ENCODE measurements around the gene TWIST2.

TWIST2 gene

DNA sequence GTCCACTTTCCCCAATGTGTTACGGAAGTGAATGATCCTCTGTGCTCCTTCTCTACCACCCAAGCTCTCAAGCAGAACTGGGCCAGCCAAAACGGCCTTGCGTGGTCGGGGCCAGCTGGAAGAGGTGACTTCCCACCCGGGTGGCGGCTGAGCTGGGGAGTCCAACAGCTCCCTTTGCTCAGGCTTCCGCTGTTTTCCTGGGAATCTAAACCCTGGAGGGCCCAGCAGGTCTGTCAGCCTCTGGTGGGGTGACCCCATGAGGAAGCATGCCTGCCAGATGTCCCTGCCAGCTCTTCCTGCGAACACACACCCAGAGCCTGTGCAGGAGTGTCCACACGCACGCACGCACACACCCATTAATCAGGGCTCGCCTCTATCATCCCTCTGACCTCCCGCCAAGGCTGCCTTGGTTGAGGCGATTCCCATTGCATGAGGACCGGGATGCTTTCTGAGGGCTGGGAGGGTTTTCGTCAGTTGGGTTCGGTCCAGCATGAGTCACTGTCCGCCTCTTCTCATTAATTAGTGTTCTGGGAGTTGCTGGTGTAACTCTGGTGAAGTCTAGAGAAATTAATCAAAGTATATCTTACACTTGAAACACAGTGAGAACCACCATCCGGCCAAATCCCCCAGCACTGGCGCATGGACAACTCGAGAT lies 90.6 kb downstream of the TWIST2 start:
- no peak for DNase-seq (ENCODE audit: low read depth, low spot score)

DNA sequence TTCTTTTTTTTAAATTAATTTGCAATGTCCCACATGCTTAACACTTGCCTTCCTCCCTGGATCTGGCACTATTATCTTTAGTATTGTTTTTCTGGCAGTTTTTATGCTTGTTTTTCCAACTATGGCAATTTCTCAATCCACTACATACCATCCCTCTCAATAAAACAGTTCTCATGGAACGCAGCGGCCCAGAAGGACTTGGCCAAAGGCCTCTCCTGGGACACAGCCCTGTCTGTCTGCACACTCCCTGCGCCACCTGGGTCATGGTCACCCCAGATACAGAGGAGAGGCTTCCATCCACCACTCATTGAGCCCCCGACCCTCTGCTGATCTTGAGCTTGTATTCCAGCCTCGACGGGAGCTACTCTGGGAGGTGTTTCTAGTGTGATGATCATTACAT lies 91.2 kb downstream of the TWIST2 start:
- no peak for DNase-seq (ENCODE audit: low read depth, low spot score)

- no peak for DNase-seq (ENCODE audit: low read depth, low spot score)
Measured at GRCh38 chr2:238939521-238940403, 91.9 kb downstream of the TWIST2 start.

- DNase-seq (ENCODE audit: low read depth, low spot score) = no peak
Measured at GRCh38 chr2:238940806-238941205, 92.9 kb downstream of the TWIST2 start.

DNA sequence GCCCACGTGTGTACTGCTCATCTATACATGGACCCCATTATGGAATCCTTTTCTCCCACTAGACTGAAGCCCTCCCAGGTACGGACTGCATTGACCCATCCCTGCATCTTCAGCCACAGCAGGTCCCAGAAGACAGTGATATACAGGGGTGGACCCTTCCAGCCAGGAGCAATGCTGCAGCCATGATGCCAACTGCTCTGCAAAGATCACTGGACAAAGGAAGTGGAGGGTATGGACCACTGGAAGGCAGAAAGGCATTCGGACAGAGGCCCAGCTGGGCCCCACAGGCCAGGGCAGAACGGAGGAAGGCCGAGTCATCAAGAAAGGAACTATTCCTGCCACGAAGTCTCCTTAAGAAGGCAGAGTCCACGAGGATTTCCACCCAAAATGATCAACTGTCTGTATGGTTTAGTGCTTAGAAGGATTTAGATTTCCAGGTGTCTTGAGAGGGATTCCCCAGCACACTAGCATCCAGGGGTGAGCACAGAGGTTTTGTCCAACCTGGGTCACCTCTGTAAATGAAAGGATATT lies 93.4 kb downstream of the TWIST2 start:
- no peak for DNase-seq (ENCODE audit: low read depth, low spot score)

GRCh38 chr2:238942080-238942725 lies 94.3 kb downstream of the TWIST2 start:
- no peak for DNase-seq (ENCODE audit: low read depth, low spot score)

DNA sequence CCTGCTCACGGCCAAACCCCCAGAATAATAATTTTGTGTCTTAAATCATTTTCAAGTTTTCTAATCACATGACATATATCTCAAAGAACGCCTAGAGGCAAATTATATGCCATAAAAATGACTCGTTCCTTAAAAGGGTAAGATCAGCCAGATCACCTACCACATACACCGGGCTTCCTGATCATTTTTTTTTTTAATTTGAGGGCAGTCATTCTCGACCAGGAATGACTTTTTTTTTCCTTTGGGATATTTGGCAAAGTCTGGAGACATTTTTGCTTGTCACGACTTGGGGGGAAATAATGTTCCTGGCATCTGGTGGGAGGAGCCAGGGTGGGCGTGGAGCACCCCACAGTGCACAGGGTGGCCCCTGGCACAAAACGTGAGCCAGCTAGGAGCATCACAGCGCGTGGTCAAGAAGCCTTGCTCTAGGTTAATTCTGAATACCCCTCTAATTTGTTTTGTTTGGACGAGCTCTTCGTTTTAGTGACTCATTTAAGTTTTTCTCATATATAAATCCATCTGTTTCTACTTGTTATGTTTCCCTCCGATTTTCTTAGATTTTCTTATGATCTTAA lies 94.9 kb downstream of the TWIST2 start:
- DNase-seq (ENCODE audit: low read depth, low spot score) = no peak

- DNase-seq (ENCODE audit: low read depth, low spot score) = no peak
Measured at GRCh38 chr2:238943338-238944067, 95.6 kb downstream of the TWIST2 start.

DNA sequence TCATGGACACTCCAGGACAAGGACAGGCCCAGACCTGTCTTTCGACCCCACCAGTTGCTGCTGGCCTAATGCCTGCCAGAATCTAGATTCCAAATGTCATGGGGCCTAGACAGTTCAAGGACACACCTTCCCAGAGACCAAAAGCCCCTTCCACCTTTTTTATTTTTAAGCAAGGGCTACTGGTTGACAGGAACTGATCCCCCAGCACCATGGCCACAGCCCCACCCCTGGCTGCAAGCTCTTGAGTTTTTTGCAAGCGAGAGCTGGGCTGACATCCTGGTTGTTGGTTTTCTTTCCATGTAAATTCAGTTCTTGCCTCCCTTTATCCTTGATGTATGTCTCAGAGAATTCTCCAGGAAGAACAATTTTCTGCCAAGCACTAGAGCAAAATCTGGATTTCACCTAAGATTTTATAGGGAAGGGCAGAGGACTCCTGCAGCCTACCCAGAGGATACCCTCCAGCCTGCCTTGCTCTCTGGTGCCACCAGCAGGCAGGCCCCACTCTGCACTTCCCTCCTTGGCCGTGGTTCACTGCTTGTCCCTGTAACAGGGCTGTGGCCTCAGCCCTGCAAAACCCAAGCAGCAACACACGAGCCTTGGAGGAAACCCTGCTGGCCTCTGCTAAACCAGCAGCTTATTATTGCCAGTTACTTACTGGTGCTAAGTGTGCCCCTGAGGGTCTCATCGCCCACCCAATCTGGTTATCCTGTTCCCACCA lies 97.7 kb downstream of the TWIST2 start:
- DNase-seq (ENCODE audit: low read depth, low spot score) = no peak

DNA sequence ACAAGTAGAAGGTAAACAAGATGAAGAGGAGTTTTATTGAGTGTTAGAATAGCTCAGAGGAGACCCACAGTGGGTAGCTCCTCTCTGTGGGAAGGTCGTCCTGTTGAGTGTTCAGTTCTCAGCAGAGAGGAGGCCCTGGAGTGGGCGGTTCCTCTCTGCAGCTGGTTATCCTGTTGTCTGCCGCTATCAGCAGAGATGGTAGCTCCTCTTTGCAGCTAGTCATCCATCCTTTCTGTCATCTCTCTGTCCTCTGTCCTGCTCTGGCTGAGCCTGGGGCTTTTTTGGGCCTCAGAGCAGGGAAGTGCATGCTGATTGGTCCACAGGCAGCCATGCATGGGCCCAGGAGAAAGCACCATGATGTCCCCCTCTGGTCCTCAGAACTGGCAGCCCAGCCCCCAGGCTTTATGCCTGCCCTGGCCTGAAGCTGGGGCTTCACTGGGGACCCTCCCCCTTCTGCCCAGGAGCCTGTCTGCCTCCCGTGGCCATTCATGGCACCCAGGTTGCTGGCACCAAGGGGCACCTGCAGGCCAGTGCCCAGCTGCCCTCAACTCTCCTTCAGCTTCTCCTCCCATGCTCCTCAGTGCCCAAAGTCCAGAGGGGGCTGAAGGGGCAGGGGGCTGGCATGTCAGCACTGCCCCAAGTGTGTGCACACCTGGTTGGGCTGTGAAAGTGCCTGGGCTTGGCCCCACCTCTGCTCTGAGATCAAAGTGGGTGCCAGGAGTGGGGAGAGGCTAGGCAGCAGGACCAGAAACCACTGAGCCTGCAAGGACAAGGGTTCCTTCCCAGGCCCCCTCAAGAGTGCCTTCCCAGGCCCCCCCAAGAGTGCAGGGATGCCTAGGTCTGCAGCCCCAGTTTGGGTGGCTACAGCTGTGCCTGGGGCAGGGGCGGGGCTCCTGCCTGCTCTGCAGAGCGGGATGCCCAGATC lies 98.7 kb downstream of the TWIST2 start:
- no peak for DNase-seq (ENCODE audit: low read depth, low spot score)

GRCh38 chr2:238947243-238947760 lies 99.4 kb downstream of the TWIST2 start:
- no peak for DNase-seq (ENCODE audit: low read depth, low spot score)

DNA sequence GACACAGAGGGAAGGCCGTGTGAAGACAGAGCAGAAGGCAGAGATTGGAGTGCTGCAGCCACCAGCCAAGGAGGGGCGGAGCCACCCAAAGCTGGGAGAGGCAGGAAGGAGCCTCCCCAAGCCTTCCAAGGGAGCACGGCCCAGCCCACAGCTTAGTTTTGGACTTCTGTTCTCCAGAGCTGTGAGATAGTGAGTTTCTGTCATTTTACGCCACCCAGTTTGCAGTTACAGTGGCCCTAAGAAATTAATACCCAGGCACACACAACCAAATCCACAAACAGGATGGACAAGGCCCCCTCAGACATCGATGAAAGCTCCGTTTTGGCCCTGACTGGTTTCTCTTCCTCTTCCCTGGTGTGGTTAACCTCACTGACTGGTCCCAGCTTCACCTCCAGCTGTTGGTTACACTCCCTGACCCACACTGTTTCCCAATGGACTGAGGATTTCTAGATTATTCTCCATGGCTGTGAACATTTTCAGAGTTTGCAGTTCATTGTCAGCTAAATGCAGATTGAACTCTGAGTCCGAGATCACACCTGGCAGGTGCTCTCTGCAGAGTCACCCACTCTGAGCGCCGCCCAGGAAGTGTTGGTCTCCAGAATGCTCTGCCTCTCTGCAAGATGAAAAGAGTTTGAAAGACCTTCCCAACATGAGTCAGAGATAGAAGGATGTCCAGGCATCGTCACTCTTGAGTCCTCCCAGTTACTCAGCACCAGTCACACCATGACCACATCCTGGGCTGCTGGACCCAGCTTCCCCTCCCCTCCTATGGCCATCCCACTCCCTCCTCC lies 100.2 kb downstream of the TWIST2 start:
- no peak for DNase-seq (ENCODE audit: low read depth, low spot score)

GRCh38 chr2:238948765-238949641 lies 101.1 kb downstream of the TWIST2 start:
- DNase-seq (ENCODE audit: low read depth, low spot score) = no peak

GRCh38 chr2:238949710-238950345 lies 101.9 kb downstream of the TWIST2 start:
- DNase-seq (ENCODE audit: low read depth, low spot score) = no peak

DNA sequence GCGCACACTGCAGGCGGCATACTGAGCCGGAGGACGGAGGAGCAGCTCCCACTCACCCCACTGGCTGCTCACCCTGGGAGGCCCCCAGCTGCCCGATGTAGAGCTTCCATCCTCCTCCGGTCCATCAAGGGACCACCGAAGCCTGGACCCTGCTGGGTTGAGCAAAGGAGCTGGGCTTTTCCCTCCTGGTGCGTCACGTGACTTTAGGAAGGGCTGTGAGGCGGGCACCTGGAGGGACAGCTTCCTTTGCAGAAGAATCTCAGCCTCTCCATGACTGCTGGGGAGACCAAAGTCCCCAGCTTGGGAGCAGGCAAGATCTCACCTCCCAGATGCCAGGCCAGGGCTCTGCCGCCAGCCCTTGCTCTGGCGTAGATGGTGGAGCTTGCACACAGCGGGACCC lies 102.7 kb downstream of the TWIST2 start:
- no peak for DNase-seq (ENCODE audit: low read depth, low spot score)

DNA sequence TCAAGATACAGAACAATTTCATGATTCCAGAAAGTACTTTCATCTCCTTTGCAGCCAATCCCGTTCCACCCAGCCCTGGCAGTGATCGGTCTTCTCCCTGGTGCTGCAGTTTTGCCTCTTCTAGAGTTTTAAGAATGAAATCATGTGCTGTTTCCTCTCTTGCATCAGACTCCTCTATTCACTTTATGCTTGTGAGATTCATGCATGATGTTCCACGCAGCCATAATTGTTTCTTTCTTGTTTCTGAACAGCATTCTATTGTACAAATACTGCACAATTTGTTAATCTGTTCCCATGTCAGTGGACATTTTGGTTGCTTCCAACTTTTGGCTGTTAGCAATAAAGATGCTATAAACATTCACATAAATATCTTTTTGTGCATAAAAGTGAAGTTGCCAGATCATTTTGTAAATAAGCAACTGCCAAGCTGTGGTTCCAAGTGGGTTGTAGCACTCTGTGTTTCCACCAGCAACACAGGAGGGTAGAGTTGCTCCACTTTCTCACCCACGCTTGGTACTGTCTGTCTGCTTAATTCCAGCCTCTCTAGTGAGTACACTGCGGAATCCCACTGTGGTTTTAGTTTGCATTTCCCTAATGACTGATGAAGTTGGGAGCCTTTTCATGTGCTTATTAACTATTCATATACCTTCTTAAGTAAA lies 104.5 kb downstream of the TWIST2 start:
- DNase-seq (ENCODE audit: low read depth, low spot score) = no peak

All from activated CD4-positive, CD25-positive, alpha-beta regulatory T cell treated with anti-CD3 and anti-CD28 coated beads, Interleukin-2, amount 50 U/mL, for 16 hours (primary cell).